Endothelial cell of umbilical vein (primary cell): ENCODE data around the gene CSNK1G1.

Experiments
- EZH2 ChIP-seq: IDR thresholded peaks from 2 replicates; pipeline ENCODE4 v1.6.1; 2012; ENCODE audit warnings: borderline replicate concordance, low read depth, mild to moderate bottlenecking, moderate library complexity, low read length, inconsistent platforms; ENCODE audit not compliant: severe bottlenecking
- JUN ChIP-seq: IDR thresholded peaks from 2 replicates; pipeline ENCODE4 v1.6.1; 2011; ENCODE audit warnings: borderline replicate concordance, low read depth; ENCODE audit not compliant: insufficient read length, insufficient read depth
- MYC ChIP-seq: IDR thresholded peaks from one replicate; pipeline ENCODE4 v1.6.1; 2011; ENCODE audit warnings: mild to moderate bottlenecking, low read depth, low read length
- POLR2A ChIP-seq: IDR thresholded peaks from 2 replicates; pipeline ENCODE4 v1.6.1; 2012; ENCODE audit warnings: low read depth, mild to moderate bottlenecking, control low read depth, low read length
- POLR2AphosphoS5 ChIP-seq: IDR thresholded peaks from 2 replicates; pipeline ENCODE4 v1.6.1; 2012; ENCODE audit warnings: low read depth, mild to moderate bottlenecking, control low read depth, low read length, moderate library complexity; ENCODE audit not compliant: insufficient read depth
- TF ChIP-seq, protein P1 (sequence below), 2 donors: IDR thresholded peaks; 1 replicate in 1 of 2; 2 replicates in 1 of 2; pipeline ENCODE4 v1.5.1; 2011; ENCODE audit warnings: low read length in 2 of 2, mild to moderate bottlenecking in 2 of 2, moderate library complexity in 2 of 2, control low read depth in 1 of 2, inconsistent platforms in 1 of 2, low read depth in 1 of 2; ENCODE audit not compliant: insufficient read depth in 1 of 2; ENCODE audit errors: extremely low read depth in 1 of 2
- TF ChIP-seq, protein P2 (sequence below): IDR thresholded peaks from 2 replicates; pipeline ENCODE4 v1.6.1; 2011; ENCODE audit not compliant: insufficient read depth, insufficient read length

GRCh38 chr15:64247906-64248541 lies 107.9 kb downstream of the CSNK1G1 start:
- TF ChIP-seq EZH2 (no peak), POLR2A (no peak), POLR2AphosphoS5 (no peak), JUN (peak; percentile 96), MYC (no peak)
- TF ChIP-seq, protein P1, sequence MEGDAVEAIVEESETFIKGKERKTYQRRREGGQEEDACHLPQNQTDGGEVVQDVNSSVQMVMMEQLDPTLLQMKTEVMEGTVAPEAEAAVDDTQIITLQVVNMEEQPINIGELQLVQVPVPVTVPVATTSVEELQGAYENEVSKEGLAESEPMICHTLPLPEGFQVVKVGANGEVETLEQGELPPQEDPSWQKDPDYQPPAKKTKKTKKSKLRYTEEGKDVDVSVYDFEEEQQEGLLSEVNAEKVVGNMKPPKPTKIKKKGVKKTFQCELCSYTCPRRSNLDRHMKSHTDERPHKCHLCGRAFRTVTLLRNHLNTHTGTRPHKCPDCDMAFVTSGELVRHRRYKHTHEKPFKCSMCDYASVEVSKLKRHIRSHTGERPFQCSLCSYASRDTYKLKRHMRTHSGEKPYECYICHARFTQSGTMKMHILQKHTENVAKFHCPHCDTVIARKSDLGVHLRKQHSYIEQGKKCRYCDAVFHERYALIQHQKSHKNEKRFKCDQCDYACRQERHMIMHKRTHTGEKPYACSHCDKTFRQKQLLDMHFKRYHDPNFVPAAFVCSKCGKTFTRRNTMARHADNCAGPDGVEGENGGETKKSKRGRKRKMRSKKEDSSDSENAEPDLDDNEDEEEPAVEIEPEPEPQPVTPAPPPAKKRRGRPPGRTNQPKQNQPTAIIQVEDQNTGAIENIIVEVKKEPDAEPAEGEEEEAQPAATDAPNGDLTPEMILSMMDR (IDR thresholded peaks at IDR 0.05; ENCODE audit: extremely low read depth in 1 of 2, insufficient read depth in 1 of 2, low read depth in 1 of 2, low read length in 2 of 2) = no peak
- TF ChIP-seq, protein P2, sequence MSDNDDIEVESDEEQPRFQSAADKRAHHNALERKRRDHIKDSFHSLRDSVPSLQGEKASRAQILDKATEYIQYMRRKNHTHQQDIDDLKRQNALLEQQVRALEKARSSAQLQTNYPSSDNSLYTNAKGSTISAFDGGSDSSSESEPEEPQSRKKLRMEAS = no peak
